ENCODE data around the gene CNN3.
"Not testable (repeated sequence)": the region's sequence is repeated elsewhere in the genome, so short reads cannot be mapped to it uniquely, and the experiment has no call there.

Gene CNN3

GRCh38 chr1:94949681-94950661 lies 23.1 kb upstream of the CNN3 start:
- no peak for DNase-seq

- DNase-seq = no peak
These were observed 20.5 kb upstream of the CNN3 start for GRCh38 chr1:94947437-94947836.

GRCh38 chr1:94946886-94947285 lies 20.0 kb upstream of the CNN3 start:
- DNase-seq = no peak

GRCh38 chr1:94942171-94943128 lies 15.5 kb upstream of the CNN3 start:
- no peak for DNase-seq

- DNase-seq = not testable (repeated sequence)
These were observed 14.6 kb upstream of the CNN3 start for GRCh38 chr1:94941480-94941879.

- DNase-seq = no peak
These were observed 13.8 kb upstream of the CNN3 start for GRCh38 chr1:94940738-94941137.

- DNase-seq = no peak
These were observed 10.9 kb upstream of the CNN3 start for GRCh38 chr1:94937820-94938219.

- no peak for DNase-seq
These were observed 10.1 kb upstream of the CNN3 start for GRCh38 chr1:94936861-94937620.

GRCh38 chr1:94935476-94935875 lies 8.6 kb upstream of the CNN3 start:
- no peak for DNase-seq

- no peak for DNase-seq
These were observed 8.1 kb upstream of the CNN3 start for GRCh38 chr1:94935034-94935433.

- DNase-seq = no peak
These were observed 7.6 kb upstream of the CNN3 start for GRCh38 chr1:94934551-94934950.

- DNase-seq = no peak
These were observed 4.4 kb upstream of the CNN3 start for GRCh38 chr1:94931254-94931841.

GRCh38 chr1:94929351-94930217 lies 2.7 kb upstream of the CNN3 start:
- DNase-seq = no peak

- no peak for DNase-seq
These were observed 1.5 kb upstream of the CNN3 start for GRCh38 chr1:94928293-94928939.

- DNase-seq = no peak
These were observed 680 bp upstream of the CNN3 start for GRCh38 chr1:94927405-94928175.

- DNase-seq = peak; percentile 3
These were observed 590 bp downstream of the CNN3 start for GRCh38 chr1:94926126-94926914.

GRCh38 chr1:94925561-94926125 lies 1.3 kb downstream of the CNN3 start:
- DNase-seq = no peak

- no peak for DNase-seq
These were observed 1.9 kb downstream of the CNN3 start for GRCh38 chr1:94925004-94925403.

Measured in T-helper 9 cell (primary cell).